K562 (cell line): ENCODE results near the gene TGFB1I1. TPM values are rescaled to one million over a fixed set of nuclear protein-coding genes. Genes with fewer than 3 reads are reported as not detected.

ENCODE experiments used
- ARID1B ChIP-seq: fragments of 450-650 bp; IDR thresholded peaks from 2 replicates; pipeline ENCODE4 v1.6.1; 2016; ENCODE audit warnings: antibody characterized with exemption, mild to moderate bottlenecking, inconsistent platforms
- CHD4 ChIP-seq: fragments of 200-600 bp; sonication (generic); IDR thresholded peaks from 3 replicates; pipeline ENCODE4 v1.6.1; 2012; ENCODE audit warnings: low read depth, mild to moderate bottlenecking, mixed read lengths, low read length, inconsistent platforms; ENCODE audit not compliant: insufficient read depth, insufficient replicate concordance, poor library complexity, severe bottlenecking
- COPS2 ChIP-seq: fragments of 450-650 bp; conservative IDR thresholded peaks from 2 replicates; pipeline ENCODE4 v1.6.1; 2016; ENCODE audit warnings: mild to moderate bottlenecking, moderate library complexity
- DIDO1 ChIP-seq: fragments of 450-650 bp; IDR thresholded peaks from 2 replicates; pipeline ENCODE4 v1.6.1; 2016; ENCODE audit warnings: low read depth, missing biosample characterization, missing genetic modification characterization
- E2F8 ChIP-seq: fragments of 450-650 bp; IDR thresholded peaks from 2 replicates; pipeline ENCODE4 v1.7.1; 2018; ENCODE audit warnings: mild to moderate bottlenecking, low read depth; ENCODE audit not compliant: partially characterized antibody
- FOXA3 ChIP-seq, 2 experiments: fragments of 450-650 bp in 1 of 2; sonication (generic) in 1 of 2; formaldehyde crosslinking; IDR thresholded peaks in 1 of 2; conservative IDR thresholded peaks in 1 of 2; 2 replicates each; pipeline versions ENCODE4 v1.4.0 to v1.8.0; 2020 to 2022; ENCODE audit warnings: mild to moderate bottlenecking in 2 of 2, missing genetic modification reagents in 1 of 2
- HINFP ChIP-seq: fragments of 450-650 bp; conservative IDR thresholded peaks from 2 replicates; pipeline ENCODE4 v1.6.1; 2016; ENCODE audit warnings: missing genetic modification characterization, low read depth, mild to moderate bottlenecking, control low read depth, missing compliant biosample characterization
- MTA3 ChIP-seq: fragments of 450-650 bp; formaldehyde crosslinking; IDR thresholded peaks from 2 replicates; pipeline ENCODE4 v1.6.1; 2017; ENCODE audit warnings: mild to moderate bottlenecking, borderline replicate concordance
- POLR2A ChIP-seq: fragments of 450-650 bp; conservative IDR thresholded peaks from 2 replicates; pipeline ENCODE4 v1.6.1; 2016
- ZNF583 ChIP-seq: fragments of 250-450 bp; sonication (Bioruptor Pico); IDR thresholded peaks from 2 replicates; pipeline ENCODE4 v1.4.0; 2020
- ZNF589 ChIP-seq: fragments of 200-800 bp; sonication (Bioruptor generic); IDR thresholded peaks from 2 replicates; pipeline ENCODE4 v1.6.1; 2016; ENCODE audit warnings: low read depth, missing genetic modification characterization, missing compliant biosample characterization
- ZNF75A ChIP-seq: fragments of 450-650 bp; formaldehyde crosslinking; IDR thresholded peaks from 2 replicates; pipeline ENCODE4 v1.4.0; 2020; ENCODE audit warnings: mild to moderate bottlenecking
- polyA plus RNA-seq, 8 experiments: library from polyadenylated mRNA; depleted of rRNA in 4 of 8; stranded (reverse) in 5 of 8; unstranded in 3 of 8; fragments of >200 nt; fragmentation: Nextera tagmentation in 2 of 8; fragmentation: Illumina TruSeq in 1 of 8; extraction: Ambion mirVana in 2 of 8; extraction: Trizol in 1 of 8; gene quantifications; 2 replicates each; pipeline versions ENCODE4 v1.2.1 to v1.2.3, GENCODE V29; 2011 to 2014; ENCODE audit warnings: inconsistent platforms in 1 of 8, missing spikeins in 1 of 8
- total RNA-seq, 7 experiments: library from RNA; depleted of rRNA in 6 of 7; stranded (reverse); fragments of >200 nt in 6 of 7; fragmentation: Illumina TruSeq in 2 of 7; extraction: Trizol in 2 of 7; gene quantifications; 2 replicates each; pipeline versions ENCODE4 v1.2.1 to v1.2.3, GENCODE V29; 2011 to 2021; ENCODE audit warnings: low replicate concordance in 1 of 7
- TF ChIP-seq, protein P1 (sequence below): fragments of 450-650 bp; IDR thresholded peaks from 2 replicates; pipeline ENCODE4 v1.6.1; 2016; ENCODE audit warnings: low read depth

Gene TGFB1I1
- total and polyA plus RNA-seq, 9 of the 15 experiments (the other 6 are each of a cell fraction or from before 2014, with no cell fraction given), result 0.04 to 0.91 (median 0.19) TPM

- peak; percentile 98 for TF ChIP-seq HINFP (tag)
- no peak for TF ChIP-seq FOXA3 (CRISPR knock-in tag; conservative IDR thresholded peaks at IDR 0.05 in 1 of 2, IDR thresholded peaks at IDR 0.05 in 1 of 2)
- no peak for TF ChIP-seq ZNF75A (CRISPR knock-in tag)
- no peak for TF ChIP-seq COPS2
- peak; percentile 42 for TF ChIP-seq E2F8
- peak; percentile 91 for TF ChIP-seq POLR2A
- peak; percentile 62; the same call in 1 of the 2 replicates for TF ChIP-seq ZNF589 (CRISPR knock-in tag)
- TF ChIP-seq, protein P1, sequence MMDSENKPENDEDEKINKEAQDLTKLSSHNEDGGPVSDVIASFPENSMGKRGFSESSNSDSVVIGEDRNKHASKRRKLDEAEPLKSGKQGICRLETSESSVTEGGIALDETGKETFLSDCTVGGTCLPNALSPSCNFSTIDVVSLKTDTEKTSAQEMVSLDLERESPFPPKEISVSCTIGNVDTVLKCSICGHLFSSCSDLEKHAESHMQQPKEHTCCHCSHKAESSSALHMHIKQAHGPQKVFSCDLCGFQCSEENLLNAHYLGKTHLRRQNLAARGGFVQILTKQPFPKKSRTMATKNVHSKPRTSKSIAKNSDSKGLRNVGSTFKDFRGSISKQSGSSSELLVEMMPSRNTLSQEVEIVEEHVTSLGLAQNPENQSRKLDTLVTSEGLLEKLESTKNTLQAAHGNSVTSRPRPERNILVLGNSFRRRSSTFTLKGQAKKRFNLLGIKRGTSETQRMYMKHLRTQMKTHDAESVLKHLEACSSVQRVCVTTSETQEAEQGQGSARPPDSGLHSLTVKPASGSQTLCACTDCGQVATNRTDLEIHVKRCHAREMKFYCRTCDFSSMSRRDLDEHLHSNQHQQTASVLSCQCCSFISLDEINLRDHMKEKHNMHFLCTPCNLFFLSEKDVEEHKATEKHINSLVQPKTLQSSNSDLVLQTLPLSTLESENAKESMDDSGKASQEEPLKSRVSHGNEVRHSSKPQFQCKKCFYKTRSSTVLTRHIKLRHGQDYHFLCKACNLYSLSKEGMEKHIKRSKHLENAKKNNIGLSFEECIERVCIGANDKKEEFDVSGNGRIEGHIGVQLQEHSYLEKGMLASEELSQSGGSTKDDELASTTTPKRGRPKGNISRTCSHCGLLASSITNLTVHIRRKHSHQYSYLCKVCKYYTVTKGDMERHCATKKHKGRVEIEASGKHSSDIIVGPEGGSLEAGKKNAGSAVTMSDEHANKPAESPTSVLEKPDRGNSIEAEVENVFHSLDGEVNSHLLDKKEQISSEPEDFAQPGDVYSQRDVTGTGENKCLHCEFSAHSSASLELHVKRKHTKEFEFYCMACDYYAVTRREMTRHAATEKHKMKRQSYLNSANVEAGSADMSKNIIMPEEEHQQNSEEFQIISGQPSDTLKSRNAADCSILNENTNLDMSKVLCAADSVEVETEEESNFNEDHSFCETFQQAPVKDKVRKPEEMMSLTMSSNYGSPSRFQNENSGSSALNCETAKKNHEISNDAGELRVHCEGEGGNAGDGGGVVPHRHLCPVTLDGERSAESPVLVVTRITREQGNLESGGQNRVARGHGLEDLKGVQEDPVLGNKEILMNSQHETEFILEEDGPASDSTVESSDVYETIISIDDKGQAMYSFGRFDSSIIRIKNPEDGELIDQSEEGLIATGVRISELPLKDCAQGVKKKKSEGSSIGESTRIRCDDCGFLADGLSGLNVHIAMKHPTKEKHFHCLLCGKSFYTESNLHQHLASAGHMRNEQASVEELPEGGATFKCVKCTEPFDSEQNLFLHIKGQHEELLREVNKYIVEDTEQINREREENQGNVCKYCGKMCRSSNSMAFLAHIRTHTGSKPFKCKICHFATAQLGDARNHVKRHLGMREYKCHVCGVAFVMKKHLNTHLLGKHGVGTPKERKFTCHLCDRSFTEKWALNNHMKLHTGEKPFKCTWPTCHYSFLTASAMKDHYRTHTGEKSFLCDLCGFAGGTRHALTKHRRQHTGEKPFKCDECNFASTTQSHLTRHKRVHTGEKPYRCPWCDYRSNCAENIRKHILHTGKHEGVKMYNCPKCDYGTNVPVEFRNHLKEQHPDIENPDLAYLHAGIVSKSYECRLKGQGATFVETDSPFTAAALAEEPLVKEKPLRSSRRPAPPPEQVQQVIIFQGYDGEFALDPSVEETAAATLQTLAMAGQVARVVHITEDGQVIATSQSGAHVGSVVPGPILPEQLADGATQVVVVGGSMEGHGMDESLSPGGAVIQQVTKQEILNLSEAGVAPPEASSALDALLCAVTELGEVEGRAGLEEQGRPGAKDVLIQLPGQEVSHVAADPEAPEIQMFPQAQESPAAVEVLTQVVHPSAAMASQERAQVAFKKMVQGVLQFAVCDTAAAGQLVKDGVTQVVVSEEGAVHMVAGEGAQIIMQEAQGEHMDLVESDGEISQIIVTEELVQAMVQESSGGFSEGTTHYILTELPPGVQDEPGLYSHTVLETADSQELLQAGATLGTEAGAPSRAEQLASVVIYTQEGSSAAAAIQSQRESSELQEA, result peak; percentile 96
- no peak for TF ChIP-seq CHD4
- 0 out of 2 replicates have a peak, but pooled peaks have one; percentile 24 for TF ChIP-seq ZNF583 (CRISPR knock-in tag)
- peak; percentile 99 for TF ChIP-seq MTA3
- TF ChIP-seq DIDO1 (tag), result no peak
- peak; percentile 13; the same call in 1 of the 2 replicates for TF ChIP-seq ARID1B
Observed at GRCh38 chr16:31507929-31508705, 36.2 kb downstream of the TGFB1I1 start, which contains the start of gene RUSF1 (continued).
